Measurements from ENCODE around the gene DNTT.

Gene DNTT

DNA sequence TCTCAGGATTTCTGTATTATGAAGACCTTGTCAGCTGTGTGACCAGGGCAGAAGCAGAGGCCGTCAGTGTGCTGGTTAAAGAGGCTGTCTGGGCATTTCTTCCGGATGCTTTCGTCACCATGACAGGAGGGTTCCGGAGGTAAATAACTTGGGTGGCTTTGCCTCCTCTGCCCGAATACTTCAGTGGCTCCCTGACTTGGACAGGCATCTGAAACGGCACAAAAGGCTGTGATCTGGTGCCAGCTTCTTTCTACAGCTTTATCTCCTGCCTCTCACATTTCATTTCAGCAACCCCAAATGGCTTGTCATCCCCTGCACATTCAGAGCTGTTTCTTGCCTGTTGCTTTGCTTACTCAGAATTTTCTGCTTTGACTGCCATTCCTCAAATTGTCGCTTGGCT is 23.2 kb downstream of the DNTT start:
- Histone ChIP-seq H3K36me3 (replicated peaks; ENCODE audit: low read depth, low read length) (no peaks in the 10 kb centered on the region), H3K9me3 (ENCODE audit: insufficient read depth, low read length) (no peaks in the 10 kb centered on the region), H3K27ac (ENCODE audit: low read length) (no peak overlapping the region), H3K4me2 (ENCODE audit: low read length) (no peak overlapping the region), H3K4me3 (ENCODE audit: low read length) (no peak overlapping the region), H3K79me2 (ENCODE audit: low read length) (no peaks in the 10 kb centered on the region), H4K20me1 (ENCODE audit: insufficient read depth, low read length) (no peaks in the 10 kb centered on the region), H3K27me3 (ENCODE audit: low read depth, low read length) (peaks cover 50% of the 10 kb centered on the region), H3K9ac (ENCODE audit: low read length) (no peak overlapping the region), H3K4me1 (ENCODE audit: low read length) (peaks cover 15% of the 10 kb centered on the region), H2AFZ (ENCODE audit: low read depth, low read length) (no peak overlapping the region)
- TF ChIP-seq EZH2phosphoT487 (IDR thresholded peaks at IDR 0.05; ENCODE audit: low read depth) (no peak), CTCF (IDR thresholded peaks at IDR 0.05; ENCODE audit: low read depth, low read length) (no peak)

- Histone ChIP-seq H3K4me3 (ENCODE audit: low read length) (no peak overlapping the region), H3K27me3 (ENCODE audit: low read depth, low read length) (peaks cover 44% of the 10 kb centered on the region), H3K79me2 (ENCODE audit: low read length) (no peaks in the 10 kb centered on the region), H3K9ac (ENCODE audit: low read length) (no peak overlapping the region), H4K20me1 (ENCODE audit: insufficient read depth, low read length) (no peaks in the 10 kb centered on the region), H3K4me2 (ENCODE audit: low read length) (no peak overlapping the region), H3K4me1 (ENCODE audit: low read length) (no peaks in the 10 kb centered on the region), H3K9me3 (ENCODE audit: insufficient read depth, low read length) (no peaks in the 10 kb centered on the region), H2AFZ (ENCODE audit: low read depth, low read length) (no peak overlapping the region), H3K27ac (ENCODE audit: low read length) (no peak overlapping the region), H3K36me3 (replicated peaks; ENCODE audit: low read depth, low read length) (no peaks in the 10 kb centered on the region)
- TF ChIP-seq CTCF (IDR thresholded peaks at IDR 0.05; ENCODE audit: low read depth, low read length) (no peak), EZH2phosphoT487 (IDR thresholded peaks at IDR 0.05; ENCODE audit: low read depth) (no peak)
Observed at GRCh38 chr10:96333101-96333500, 28.9 kb downstream of the DNTT start.

GRCh38 chr10:96334616-96335526 is 30.6 kb downstream of the DNTT start:
- peaks cover 34% of the 10 kb centered on the region for H3K27me3 ChIP-seq (ENCODE audit: low read depth, low read length)
- no peak overlapping the region for H3K4me3 ChIP-seq (ENCODE audit: low read length)
- no peaks in the 10 kb centered on the region for H3K36me3 ChIP-seq (replicated peaks; ENCODE audit: low read depth, low read length)
- no peak overlapping the region for H2AFZ ChIP-seq (ENCODE audit: low read depth, low read length)
- no peaks in the 10 kb centered on the region for H3K9me3 ChIP-seq (ENCODE audit: insufficient read depth, low read length)
- no peaks in the 10 kb centered on the region for H4K20me1 ChIP-seq (ENCODE audit: insufficient read depth, low read length)
- H3K4me2 ChIP-seq (ENCODE audit: low read length), result no peak overlapping the region
- no peak overlapping the region for H3K27ac ChIP-seq (ENCODE audit: low read length)
- TF ChIP-seq CTCF (IDR thresholded peaks at IDR 0.05; ENCODE audit: low read depth, low read length) (peak; percentile 64), EZH2phosphoT487 (IDR thresholded peaks at IDR 0.05; ENCODE audit: low read depth) (no peak)
- H3K4me1 ChIP-seq (ENCODE audit: low read length), result no peaks in the 10 kb centered on the region
- no peaks in the 10 kb centered on the region for H3K79me2 ChIP-seq (ENCODE audit: low read length)
- no peak overlapping the region for H3K9ac ChIP-seq (ENCODE audit: low read length)

DNA sequence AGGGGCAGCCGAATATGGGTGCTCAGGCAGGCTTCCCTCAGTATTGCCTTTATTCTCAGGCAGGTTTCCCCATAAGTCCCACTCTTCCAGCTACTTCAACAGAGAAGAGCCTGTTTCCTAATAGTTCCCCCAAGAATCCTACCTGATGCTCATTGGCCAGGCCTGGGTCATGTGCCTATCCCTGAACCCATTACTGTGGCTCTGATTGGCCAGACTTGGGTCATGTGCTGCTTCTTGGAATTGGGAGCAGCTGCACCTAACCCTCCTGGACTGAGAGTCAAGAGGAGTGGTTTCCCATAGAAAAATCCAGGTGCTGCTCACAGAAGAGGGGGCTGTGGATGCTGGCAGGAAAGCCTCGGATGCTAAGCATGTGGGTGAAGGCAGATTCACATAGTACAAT is 32.9 kb downstream of the DNTT start:
- Histone ChIP-seq H3K4me3 (ENCODE audit: low read length) (no peak overlapping the region), H4K20me1 (ENCODE audit: insufficient read depth, low read length) (no peaks in the 10 kb centered on the region), H3K9me3 (ENCODE audit: insufficient read depth, low read length) (no peaks in the 10 kb centered on the region), H3K27me3 (ENCODE audit: low read depth, low read length) (peaks cover 32% of the 10 kb centered on the region), H3K79me2 (ENCODE audit: low read length) (no peaks in the 10 kb centered on the region), H2AFZ (ENCODE audit: low read depth, low read length) (no peak overlapping the region), H3K9ac (ENCODE audit: low read length) (no peak overlapping the region), H3K4me2 (ENCODE audit: low read length) (no peak overlapping the region), H3K4me1 (ENCODE audit: low read length) (peaks cover 12% of the 10 kb centered on the region), H3K27ac (ENCODE audit: low read length) (no peak overlapping the region), H3K36me3 (replicated peaks; ENCODE audit: low read depth, low read length) (no peaks in the 10 kb centered on the region)
- no peak for TF ChIP-seq CTCF (IDR thresholded peaks at IDR 0.05; ENCODE audit: low read depth, low read length)
- TF ChIP-seq EZH2phosphoT487 (IDR thresholded peaks at IDR 0.05; ENCODE audit: low read depth), result no peak
